HepG2 (cell line): Measurements from ENCODE around the gene RPRML. TPM values are rescaled to one million over a fixed set of nuclear protein-coding genes. Genes with fewer than 3 reads are reported as not detected.

ENCODE experiments used
- ATAC-seq: fragments of 200-7000 bp; cut with Tn5 transposase; 3 replicates; pipeline ENCODE4 v1.9.1; 2020; ENCODE audit warnings: mild to moderate bottlenecking, moderate library complexity
- BruUV-seq: library from RNA; stranded (reverse); fragments of 400-500 nt; replicated peaks from 2 replicates; lab custom pipeline; 2021; lab: Mats Ljungman, UMichigan
- CTCF ChIA-PET: fragments of 300-600 bp; formaldehyde crosslinking; extraction: SDS; loops from one replicate; lab custom pipeline; 2021; ENCODE audit warnings: low total read pairs, inconsistent platforms, low intra/inter-chr PET ratio; lab: Yijun Ruan, JAX
- POLR2A ChIA-PET: fragments of 350-600 bp; sonication (Branson Sonifier 250); formaldehyde crosslinking; loops from one replicate; lab custom pipeline; 2020; ENCODE audit warnings: antibody characterized with exemption, inconsistent platforms; lab: Yijun Ruan, JAX
- DNase-seq: peaks from one replicate; pipeline ENCODE4 v3.0.0-alpha.2; 2015; ENCODE audit warnings: low spot score
- FAIRE-seq: peaks from 3 replicates; lab custom pipeline; 2011; peaks lifted over from hg19 to GRCh38; lab: Jason Lieb, UNC
- H2AFZ ChIP-seq: one replicate; pipeline ENCODE4 v1.6.1; 2011; ENCODE audit warnings: low read length, inconsistent platforms
- H3K27ac ChIP-seq: fragments of 300-600 bp; 3 replicates; pipeline ENCODE4 v1.8.0; 2011; ENCODE audit warnings: mixed run types, mild to moderate bottlenecking, mixed read lengths, low read length, inconsistent platforms; ENCODE audit not compliant: insufficient read depth; ENCODE audit errors: extremely low read length
- H3K27me3 ChIP-seq, 2 experiments: fragments of 200-600 bp in 1 of 2; 2 replicates in 1 of 2; 3 replicates in 1 of 2; pipeline versions ENCODE4 v1.6.0 to v1.8.0; 2011; ENCODE audit warnings: low read length in 2 of 2, mild to moderate bottlenecking in 2 of 2, moderate library complexity in 2 of 2, inconsistent platforms in 1 of 2; ENCODE audit not compliant: insufficient read depth in 2 of 2, control insufficient read depth in 1 of 2
- H3K36me3 ChIP-seq, 2 experiments: fragments of 200-600 bp in 1 of 2; replicated peaks in 1 of 2; 2 replicates in 1 of 2; 3 replicates in 1 of 2; pipeline versions ENCODE4 v1.5.1 to v1.8.0; 2011; ENCODE audit warnings: low read length in 2 of 2, inconsistent platforms in 1 of 2; ENCODE audit not compliant: insufficient read depth in 2 of 2, control insufficient read depth in 1 of 2
- H3K4me1 ChIP-seq: 2 replicates; pipeline ENCODE4 v1.5.1; 2012; ENCODE audit warnings: low read length, inconsistent platforms; ENCODE audit not compliant: insufficient read depth
- H3K4me2 ChIP-seq: 2 replicates; pipeline ENCODE4 v1.6.0; 2011; ENCODE audit warnings: low read depth, low read length, inconsistent platforms
- H3K4me3 ChIP-seq, 3 experiments: fragments of 200-600 bp in 1 of 3; sonication (generic), shearing (Covaris generic) in 1 of 3; replicated peaks in 1 of 3; 2 replicates each; pipeline ENCODE4 v1.5.1; 2011 to 2016; ENCODE audit warnings: low read length in 3 of 3, inconsistent platforms in 2 of 3, low read depth in 2 of 3, mild to moderate bottlenecking in 2 of 3, control low read depth in 1 of 3, mixed read lengths in 1 of 3; ENCODE audit not compliant: insufficient read depth in 1 of 3
- H3K79me2 ChIP-seq: one replicate; pipeline ENCODE4 v1.6.1; 2011; ENCODE audit warnings: low read length, inconsistent platforms; ENCODE audit not compliant: insufficient read depth
- H3K9ac ChIP-seq: 2 replicates; pipeline ENCODE4 v1.6.0; 2011; ENCODE audit warnings: mild to moderate bottlenecking, low read depth, low read length, inconsistent platforms; ENCODE audit not compliant: insufficient read depth
- H3K9me3 ChIP-seq: 2 replicates; pipeline ENCODE4 v1.5.1; 2012; ENCODE audit warnings: mild to moderate bottlenecking, low read length
- H4K20me1 ChIP-seq: 2 replicates; pipeline ENCODE4 v1.6.0; 2011; ENCODE audit warnings: inconsistent platforms, mild to moderate bottlenecking, low read length, moderate library complexity; ENCODE audit not compliant: insufficient read depth
- HNRNPLL ChIP-seq: fragments of 200-400 bp; formaldehyde crosslinking; IDR thresholded peaks from 2 replicates; pipeline ENCODE4 v1.6.1; 2017; ENCODE audit warnings: mild to moderate bottlenecking, low read depth, low read length; ENCODE audit not compliant: poor library complexity, severe bottlenecking
- RXRB ChIP-seq: IDR thresholded peaks from 2 replicates; pipeline ENCODE4 v1.6.1; 2016; ENCODE audit warnings: borderline replicate concordance, missing genetic modification reagents, missing compliant biosample characterization
- ZNF556 ChIP-seq: sonication (generic); formaldehyde crosslinking; IDR thresholded peaks from 2 replicates; pipeline ENCODE4 v1.4.0; 2020; ENCODE audit warnings: mild to moderate bottlenecking, missing genetic modification reagents, borderline replicate concordance
- WGBS: methylation state at CpG from one replicate; pipeline ENCODE4 v1.1.6; 2017; ENCODE audit warnings: low lambda C conversion rate; 5-methylcytosine and 5-hydroxymethylcytosine counted together
- in situ Hi-C: cut with HindIII; loops from 2 replicates; pipeline ENCODE4 v1.10.0; 2017; ENCODE audit warnings: low pct_unique_long_range_greater_than_20kb; ENCODE audit not compliant: extremely low pct_ligation_motif_present
- intact Hi-C: fragments of 100-400 bp; cut with micrococcal nuclease; formaldehyde crosslinking; loops from one replicate; pipeline ENCODE4 v1.10.0; 2022; ENCODE audit not compliant: unreplicated experiment
- microRNA-seq: library from miRNA; unstranded; fragments of <30 nt; microRNA quantifications from one replicate; pipeline ENCODE4, GENCODE V29; 2020
- polyA plus RNA-seq, 8 experiments: library from polyadenylated mRNA; depleted of rRNA in 3 of 8; stranded (reverse) in 7 of 8; unstranded in 1 of 8; fragments of >200 nt; fragmentation: Illumina TruSeq in 4 of 8; extraction: Trizol in 4 of 8; gene quantifications; 2 replicates each; pipeline versions ENCODE4 v1.2.1 to v1.2.3, GENCODE V29; 2011 to 2016; ENCODE audit warnings: low read depth in 4 of 8, missing spikeins in 1 of 8, mixed read lengths in 1 of 8; ENCODE audit not compliant: insufficient read depth in 1 of 8
- small RNA-seq, 3 experiments: library from RNA; depleted of rRNA; stranded (forward); fragments of <200 nt; gene quantifications; one replicate each; pipeline ENCODE3, GENCODE V24; 2012; ENCODE audit warnings: low read depth in 2 of 3, low replicate concordance in 1 of 3; ENCODE audit not compliant: insufficient read length in 3 of 3, insufficient read depth in 2 of 3
- total RNA-seq, 5 experiments: library from RNA; depleted of rRNA; stranded (reverse); fragments of >200 nt; fragmentation: Illumina TruSeq; extraction: Trizol; gene quantifications; 2 replicates each; pipeline ENCODE4 v1.2.3, GENCODE V29; 2016; ENCODE audit warnings: low read depth in 1 of 5
- TF ChIP-seq, protein P1 (sequence below): IDR thresholded peaks from 2 replicates; pipeline ENCODE4 v1.6.1; 2016; ENCODE audit warnings: missing compliant biosample characterization, missing genetic modification reagents, borderline replicate concordance

RPRML gene
- total and polyA plus RNA-seq, 2 of the 13 experiments (the other 11 are each of a cell fraction or from before 2014, with no cell fraction given) = not detected

DNA sequence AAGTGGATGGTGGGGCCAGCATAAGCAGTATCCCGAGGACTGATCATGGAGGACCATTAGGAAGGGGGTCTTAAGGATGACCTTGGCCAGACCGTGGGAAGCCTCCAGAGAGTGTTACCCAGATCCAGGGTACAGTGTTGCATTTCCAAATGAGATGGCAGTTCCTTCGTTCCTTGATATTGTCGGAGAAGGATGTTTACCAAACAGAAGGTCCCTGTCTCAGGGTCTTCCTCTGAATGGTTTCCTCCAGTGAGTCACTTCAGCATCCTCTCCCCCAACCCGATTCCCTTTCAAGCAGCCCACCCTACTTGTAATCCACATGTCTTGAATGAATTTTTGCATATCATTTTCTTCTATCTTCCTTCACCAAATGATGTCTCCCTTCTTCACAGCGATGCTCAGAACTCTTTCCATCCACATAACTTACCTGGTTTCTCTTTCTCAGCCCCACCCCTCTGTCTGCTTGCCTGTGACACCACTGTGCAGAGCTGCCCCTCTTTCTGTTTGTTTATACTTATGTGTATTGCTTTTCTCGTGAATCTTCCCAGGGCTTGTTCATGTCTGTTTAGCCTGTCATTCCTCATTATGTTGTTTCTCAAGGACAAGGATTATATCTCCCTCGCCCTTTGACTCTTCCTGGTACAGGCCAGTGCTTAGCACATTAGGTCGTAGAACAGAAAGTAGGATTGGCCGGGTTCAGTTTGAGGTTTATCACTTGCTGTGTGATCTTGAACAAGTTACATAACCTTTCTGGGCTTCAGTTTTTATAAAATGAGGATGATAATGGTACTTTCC lies 50.4 kb downstream of the RPRML start:
- CTCF ChIA-PET = no interaction called here
- no peaks in the 10 kb centered on the region for H3K9me3 ChIP-seq
- no peak for FAIRE-seq
- H3K27me3 ChIP-seq = no peaks in the 10 kb centered on the region; a peak in 2 of 5 replicates
- BruUV-seq = no TSS peak
- H3K79me2 ChIP-seq = peaks cover 62% of the 10 kb centered on the region
- peaks cover 55% of the 10 kb centered on the region for H3K4me1 ChIP-seq
- TF ChIP-seq ZNF556 (CRISPR knock-in tag) = no peak
- TF ChIP-seq, protein P1, sequence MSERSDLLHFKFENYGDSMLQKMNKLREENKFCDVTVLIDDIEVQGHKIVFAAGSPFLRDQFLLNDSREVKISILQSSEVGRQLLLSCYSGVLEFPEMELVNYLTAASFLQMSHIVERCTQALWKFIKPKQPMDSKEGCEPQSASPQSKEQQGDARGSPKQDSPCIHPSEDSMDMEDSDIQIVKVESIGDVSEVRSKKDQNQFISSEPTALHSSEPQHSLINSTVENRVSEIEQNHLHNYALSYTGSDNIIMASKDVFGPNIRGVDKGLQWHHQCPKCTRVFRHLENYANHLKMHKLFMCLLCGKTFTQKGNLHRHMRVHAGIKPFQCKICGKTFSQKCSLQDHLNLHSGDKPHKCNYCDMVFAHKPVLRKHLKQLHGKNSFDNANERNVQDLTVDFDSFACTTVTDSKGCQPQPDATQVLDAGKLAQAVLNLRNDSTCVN (CRISPR knock-in tag) = no peak
- no peak for TF ChIP-seq RXRB
- no peak for TF ChIP-seq HNRNPLL
- TF ChIP-seq, all 625 proteins: peak for 0
- no peak overlapping the region for H3K9ac ChIP-seq
- H3K27ac ChIP-seq = no peak overlapping the region
- H4K20me1 ChIP-seq = peaks cover 37% of the 10 kb centered on the region
- H2AFZ ChIP-seq = no peak overlapping the region
- no peak overlapping the region for H3K4me2 ChIP-seq
- ATAC-seq (no peak), DNase-seq (no peak)
- 92% methylated on average over 10 of the region's 10 CpGs for WGBS
- in situ Hi-C loops = no loop called here
- peaks cover 34 to 48% of the 10 kb centered on the region in 2 experiments for H3K36me3 ChIP-seq
- POLR2A ChIA-PET = no interaction called here
- no peak overlapping the region for H3K4me3 ChIP-seq
- intact Hi-C loops = no loop called here

Small RNA genes within 50 kb of the gene (microRNA-seq; reads per million reads assigned to microRNA genes)
- gene MIR5089 = 0.51 reads per million

Small RNA genes within 50 kb of the gene (small RNA-seq; reads per million reads assigned to genes)
- 0 to 0.33 (median 0) reads per million in 3 experiments for gene MIR5089

Other genes with a start within 250 kb of the RPRML start
- 6.4 and 8.5 TPM in 2 replicates for gene WNT3, start 160.6 kb downstream of the RPRML start, total RNA-seq (2016; rRNA removed; fragmentation: Illumina TruSeq; extraction: Trizol)
- 10.3 and 12.5 TPM in 2 replicates for gene WNT3, start 160.6 kb downstream of the RPRML start, polyA plus RNA-seq (2011; rRNA removed)
- gene WNT9B, start 127.7 kb downstream of the RPRML start, total RNA-seq (2016; rRNA removed; fragmentation: Illumina TruSeq; extraction: Trizol) = not detected in 2 replicates
- gene WNT9B, start 127.7 kb downstream of the RPRML start, polyA plus RNA-seq (2011; rRNA removed) = not detected in 2 replicates
- gene GOSR2, start 56.1 kb downstream of the RPRML start, total RNA-seq (2016; rRNA removed; fragmentation: Illumina TruSeq; extraction: Trizol) = 63.9 and 69.8 TPM in 2 replicates
- 61.5 and 63.7 TPM in 2 replicates for gene GOSR2, start 56.1 kb downstream of the RPRML start, polyA plus RNA-seq (2011; rRNA removed)
- 102 and 162 TPM in 2 replicates for gene CDC27, start 210.0 kb upstream of the RPRML start, total RNA-seq (2016; rRNA removed; fragmentation: Illumina TruSeq; extraction: Trizol)
- 55.9 and 80.7 TPM in 2 replicates for gene CDC27, start 210.0 kb upstream of the RPRML start, polyA plus RNA-seq (2011; rRNA removed)
- not detected in 2 replicates for gene MYL4, start 230.1 kb upstream of the RPRML start, total RNA-seq (2016; rRNA removed; fragmentation: Illumina TruSeq; extraction: Trizol)
- gene MYL4, start 230.1 kb upstream of the RPRML start, polyA plus RNA-seq (2011; rRNA removed) = 0.13 TPM in 1 of 2 replicates, not detected in the other